Spleen (tissue), 7 donors: ENCODE results near the gene TNFRSF25.

ENCODE experiments used
- POLR2A ChIP-seq, 3 donors: fragments of 450-650 bp; IDR thresholded peaks; one replicate each; pipeline ENCODE4 v1.5.1; 2017; ENCODE audit warnings: antibody characterized with exemption in 3 of 3, mild to moderate bottlenecking in 1 of 3
- POLR2AphosphoS5 ChIP-seq, 3 donors: sonication (generic); formaldehyde crosslinking; IDR thresholded peaks; one replicate each; pipeline ENCODE4 v1.5.1; 2017; ENCODE audit warnings: antibody characterized with exemption in 3 of 3
- TF ChIP-seq, protein P1 (sequence below), 11 experiments: fragments of 200-600 bp in 7 of 11; fragments of 450-650 bp in 4 of 11; sonication (generic) in 4 of 11; IDR thresholded peaks in 8 of 11; conservative IDR thresholded peaks in 3 of 11; 1 replicate in 7 of 11; 2 replicates in 4 of 11; pipeline versions ENCODE4 v1.4.0 to v1.8.0; 2016 to 2021; ENCODE audit warnings: antibody characterized with exemption in 11 of 11, inconsistent platforms in 4 of 11, mild to moderate bottlenecking in 1 of 11
- donor health status: DM: no; HTN: no; CAD: no; lungs with moderate emphysema.
- donor health status: DM: no; HTN: no; CAD: no.
- donor health status: DM: no; HTN: no; CAD: no.

DNA sequence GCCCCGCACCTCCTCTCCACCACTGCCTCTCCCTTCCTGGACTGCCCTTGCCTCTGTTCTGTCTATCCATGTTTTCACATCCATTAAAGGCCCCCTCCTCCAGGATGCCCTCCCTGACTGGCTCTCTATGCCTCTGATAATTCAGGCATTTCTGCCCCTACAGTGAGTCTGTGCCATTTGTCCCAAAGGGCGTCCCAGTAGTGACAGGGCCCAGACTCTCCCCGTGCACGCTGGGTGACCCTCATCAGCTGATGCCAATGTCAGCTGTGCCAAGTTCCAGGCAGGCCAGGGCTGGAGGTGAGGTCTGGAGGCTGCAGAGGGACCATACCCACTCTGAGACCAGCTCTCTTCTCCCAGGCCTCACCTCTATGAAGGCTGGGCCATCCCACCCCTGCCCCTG lies 28.7 kb upstream of the TNFRSF25 start:
- TF ChIP-seq, protein P1, sequence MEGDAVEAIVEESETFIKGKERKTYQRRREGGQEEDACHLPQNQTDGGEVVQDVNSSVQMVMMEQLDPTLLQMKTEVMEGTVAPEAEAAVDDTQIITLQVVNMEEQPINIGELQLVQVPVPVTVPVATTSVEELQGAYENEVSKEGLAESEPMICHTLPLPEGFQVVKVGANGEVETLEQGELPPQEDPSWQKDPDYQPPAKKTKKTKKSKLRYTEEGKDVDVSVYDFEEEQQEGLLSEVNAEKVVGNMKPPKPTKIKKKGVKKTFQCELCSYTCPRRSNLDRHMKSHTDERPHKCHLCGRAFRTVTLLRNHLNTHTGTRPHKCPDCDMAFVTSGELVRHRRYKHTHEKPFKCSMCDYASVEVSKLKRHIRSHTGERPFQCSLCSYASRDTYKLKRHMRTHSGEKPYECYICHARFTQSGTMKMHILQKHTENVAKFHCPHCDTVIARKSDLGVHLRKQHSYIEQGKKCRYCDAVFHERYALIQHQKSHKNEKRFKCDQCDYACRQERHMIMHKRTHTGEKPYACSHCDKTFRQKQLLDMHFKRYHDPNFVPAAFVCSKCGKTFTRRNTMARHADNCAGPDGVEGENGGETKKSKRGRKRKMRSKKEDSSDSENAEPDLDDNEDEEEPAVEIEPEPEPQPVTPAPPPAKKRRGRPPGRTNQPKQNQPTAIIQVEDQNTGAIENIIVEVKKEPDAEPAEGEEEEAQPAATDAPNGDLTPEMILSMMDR (IDR thresholded peaks at IDR 0.05 in 8 of 11, conservative IDR thresholded peaks at IDR 0.05 in 3 of 11), result no peak
- TF ChIP-seq POLR2A (IDR thresholded peaks at IDR 0.05) (no peak), POLR2AphosphoS5 (IDR thresholded peaks at IDR 0.05) (no peak)
